Lower leg skin (tissue), 3 donors: ENCODE measurements around the gene STT3B.

Experiments
- POLR2A ChIP-seq, 2 donors: fragments of 450-650 bp; IDR thresholded peaks; one replicate each; pipeline ENCODE4 v1.6.1; 2016 to 2017; ENCODE audit warnings: antibody characterized with exemption in 2 of 2, mild to moderate bottlenecking in 1 of 2, moderate library complexity in 1 of 2
- TF ChIP-seq, protein P1 (sequence below), 3 donors: fragments of 450-650 bp; IDR thresholded peaks; one replicate each; pipeline ENCODE4 v1.5.1; 2016; ENCODE audit warnings: antibody characterized with exemption in 3 of 3, mild to moderate bottlenecking in 3 of 3, moderate library complexity in 2 of 3

DNA sequence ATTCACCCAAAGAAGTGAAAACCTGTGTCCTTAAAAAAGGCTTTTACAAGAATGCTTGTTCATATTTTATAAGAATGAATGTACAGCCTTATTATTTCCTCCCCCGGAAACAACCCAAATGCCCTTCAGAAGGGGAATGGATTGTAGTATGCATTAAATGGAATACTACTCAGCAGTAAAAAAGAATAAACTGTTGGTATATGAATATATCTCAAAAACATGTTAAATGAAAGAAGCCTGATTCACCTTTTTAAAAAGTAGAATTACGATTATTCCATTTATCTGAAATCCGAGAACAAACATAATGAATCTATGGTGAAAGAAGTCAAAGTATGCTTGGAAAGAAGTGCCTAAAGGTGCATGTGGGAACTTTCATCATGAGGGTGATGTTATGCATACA, 20.5 kb downstream of the STT3B start:
- TF ChIP-seq, protein P1, sequence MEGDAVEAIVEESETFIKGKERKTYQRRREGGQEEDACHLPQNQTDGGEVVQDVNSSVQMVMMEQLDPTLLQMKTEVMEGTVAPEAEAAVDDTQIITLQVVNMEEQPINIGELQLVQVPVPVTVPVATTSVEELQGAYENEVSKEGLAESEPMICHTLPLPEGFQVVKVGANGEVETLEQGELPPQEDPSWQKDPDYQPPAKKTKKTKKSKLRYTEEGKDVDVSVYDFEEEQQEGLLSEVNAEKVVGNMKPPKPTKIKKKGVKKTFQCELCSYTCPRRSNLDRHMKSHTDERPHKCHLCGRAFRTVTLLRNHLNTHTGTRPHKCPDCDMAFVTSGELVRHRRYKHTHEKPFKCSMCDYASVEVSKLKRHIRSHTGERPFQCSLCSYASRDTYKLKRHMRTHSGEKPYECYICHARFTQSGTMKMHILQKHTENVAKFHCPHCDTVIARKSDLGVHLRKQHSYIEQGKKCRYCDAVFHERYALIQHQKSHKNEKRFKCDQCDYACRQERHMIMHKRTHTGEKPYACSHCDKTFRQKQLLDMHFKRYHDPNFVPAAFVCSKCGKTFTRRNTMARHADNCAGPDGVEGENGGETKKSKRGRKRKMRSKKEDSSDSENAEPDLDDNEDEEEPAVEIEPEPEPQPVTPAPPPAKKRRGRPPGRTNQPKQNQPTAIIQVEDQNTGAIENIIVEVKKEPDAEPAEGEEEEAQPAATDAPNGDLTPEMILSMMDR (IDR thresholded peaks at IDR 0.05) = no peak
- TF ChIP-seq POLR2A (IDR thresholded peaks at IDR 0.05) = no peak
